GM18508 (cell line): ENCODE measurements around the gene SSH3.
"Not testable (repeated sequence)": the region's sequence is repeated elsewhere in the genome, so short reads cannot be mapped to it uniquely, and the experiment has no call there.

Experiments
- ATAC-seq: cut with Tn5 transposase; IDR thresholded peaks from one replicate; pipeline ENCODE4 v1.9.1; 2021; ENCODE audit warnings: moderate number of reproducible peaks; ENCODE audit not compliant: insufficient read depth, unreplicated experiment

Gene SSH3

GRCh38 chr11:67303132-67303834, at the start of gene SSH3:
Gene SSH3, plus strand, starts transcription at chr11:67303530. Its CDS starts 96 bp downstream, at chr11:67303626.
- no peak for ATAC-seq

GRCh38 chr11:67253872-67254624, 49.3 kb upstream of the SSH3 start:
- ATAC-seq = no peak

GRCh38 chr11:67254798-67255197, 48.5 kb upstream of the SSH3 start:
- no peak for ATAC-seq

DNA sequence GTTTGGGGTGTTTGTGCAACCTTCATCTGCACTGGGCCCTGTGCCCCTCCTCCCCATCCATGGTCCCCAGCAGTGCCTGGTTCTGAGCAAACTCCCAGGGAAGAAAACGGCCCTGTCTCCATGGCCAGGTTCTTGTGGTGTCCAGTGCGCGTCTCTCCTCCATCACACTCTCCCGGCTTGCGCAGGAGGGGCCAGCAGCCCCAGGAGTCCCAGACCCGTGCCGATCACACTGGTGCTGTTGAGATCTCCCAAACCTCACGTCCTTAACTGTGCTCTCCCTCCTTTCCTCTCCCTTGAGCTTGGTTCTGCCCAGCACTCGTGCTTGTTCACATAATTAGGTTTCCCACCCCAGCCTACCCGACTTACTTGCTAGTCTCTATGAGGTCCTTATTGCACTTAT, 48.0 kb upstream of the SSH3 start:
- ATAC-seq = no peak

DNA sequence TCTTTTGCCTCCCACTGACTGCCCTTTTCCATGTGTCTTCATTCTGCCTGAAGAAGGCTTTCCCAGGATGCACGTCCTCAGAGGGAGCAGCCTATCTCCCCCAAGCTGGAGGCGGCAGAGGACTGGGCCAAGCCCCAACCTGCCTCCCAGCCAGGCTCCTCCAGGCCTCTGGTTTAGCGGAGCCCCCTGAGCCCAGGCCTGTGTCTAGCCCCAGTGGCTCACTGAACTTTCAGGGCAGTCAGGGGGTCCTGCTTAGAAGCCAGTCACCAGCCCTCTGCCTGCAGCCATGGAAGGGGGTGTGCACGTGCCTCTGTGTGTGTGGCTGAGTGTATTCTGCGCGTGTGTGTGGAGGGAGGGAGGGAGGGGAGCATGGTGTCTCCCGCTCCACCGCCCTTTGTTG, 47.5 kb upstream of the SSH3 start:
- ATAC-seq = no peak

DNA sequence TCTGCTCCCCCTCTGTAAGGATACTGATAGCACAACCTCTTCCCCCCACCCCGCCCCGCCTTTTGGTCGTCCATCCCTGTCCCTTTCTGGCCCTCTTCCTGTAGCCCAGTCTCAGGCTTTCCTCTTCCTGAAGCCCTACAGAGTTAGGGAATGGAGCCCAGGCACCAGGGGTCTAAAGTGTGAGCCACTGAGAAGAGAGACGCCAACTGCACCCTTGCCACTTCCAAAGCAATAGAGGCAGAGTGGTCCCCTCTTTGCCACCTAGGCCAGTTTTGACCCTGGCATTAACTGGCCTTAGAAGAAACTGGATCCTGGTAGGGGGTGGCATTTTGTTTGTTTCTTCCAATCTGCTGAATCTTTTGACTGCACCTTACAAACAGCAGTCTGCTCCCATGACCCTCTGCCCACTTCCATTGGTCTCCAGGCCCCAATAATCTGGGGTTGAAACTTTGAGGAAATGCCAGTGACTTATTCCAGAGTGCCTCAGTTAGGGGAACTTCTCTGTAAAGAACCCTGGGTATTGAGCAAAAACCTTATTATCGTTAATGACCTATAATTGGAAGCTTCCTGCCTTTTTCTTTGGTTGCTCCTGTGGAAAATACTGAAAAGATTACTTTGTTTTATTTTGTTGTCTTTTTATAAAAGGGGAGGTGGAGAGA, 46.7 kb upstream of the SSH3 start:
- no peak for ATAC-seq

GRCh38 chr11:67260406-67260805, 42.9 kb upstream of the SSH3 start:
- ATAC-seq = no peak

DNA sequence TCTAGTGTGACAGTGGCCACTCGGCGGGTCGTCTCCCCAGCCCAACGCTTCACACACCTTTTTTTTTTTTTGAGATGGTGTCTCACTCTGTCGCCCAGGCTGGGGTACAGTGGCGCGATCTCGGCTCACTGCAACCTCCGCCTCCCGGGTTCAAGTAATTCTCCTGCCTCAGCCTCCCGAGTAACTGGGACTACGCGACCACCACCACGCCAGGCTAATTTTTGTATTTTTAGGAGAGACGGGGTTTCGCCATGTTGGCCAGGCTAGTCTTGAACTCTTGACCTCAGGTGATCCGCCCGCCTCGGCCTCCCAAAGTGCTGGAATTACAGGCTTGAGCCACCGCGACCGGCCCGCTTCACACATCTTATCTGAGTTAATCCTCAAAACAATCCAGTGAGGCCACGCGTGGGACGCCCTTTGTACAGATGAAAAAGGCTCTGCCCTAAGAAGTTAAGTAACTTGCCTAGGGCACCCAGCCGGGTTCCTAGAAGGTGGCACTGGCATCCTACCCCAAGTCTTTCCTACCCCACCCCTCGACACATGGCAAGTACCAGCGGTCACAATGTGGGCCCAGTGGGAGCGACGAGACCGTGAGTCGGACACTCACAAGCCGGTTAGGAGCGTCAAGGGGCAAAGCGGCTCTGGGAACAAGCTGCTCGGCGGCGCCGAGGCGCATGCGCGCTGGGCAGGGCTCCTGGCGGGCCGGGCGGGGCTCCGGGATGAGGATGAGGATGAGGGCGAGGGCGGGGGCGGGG, 42.3 kb upstream of the SSH3 start:
- not testable (repeated sequence) for ATAC-seq

DNA sequence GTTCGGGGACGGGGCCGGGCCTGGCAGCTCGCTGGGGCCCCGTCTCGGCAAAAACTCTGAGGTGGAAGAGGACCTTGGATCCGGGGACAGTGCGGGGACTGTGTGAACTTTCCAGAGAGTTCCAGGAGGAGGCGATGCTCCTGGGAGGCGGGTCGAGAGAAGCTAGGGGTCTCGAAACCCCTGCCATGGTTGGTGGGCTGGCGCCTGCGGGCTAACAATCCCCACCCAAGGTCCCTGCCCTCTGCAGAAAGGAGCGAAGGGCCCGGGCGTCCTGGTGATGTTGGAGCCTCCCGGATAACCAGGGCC, 41.7 kb upstream of the SSH3 start:
- no peak for ATAC-seq

DNA sequence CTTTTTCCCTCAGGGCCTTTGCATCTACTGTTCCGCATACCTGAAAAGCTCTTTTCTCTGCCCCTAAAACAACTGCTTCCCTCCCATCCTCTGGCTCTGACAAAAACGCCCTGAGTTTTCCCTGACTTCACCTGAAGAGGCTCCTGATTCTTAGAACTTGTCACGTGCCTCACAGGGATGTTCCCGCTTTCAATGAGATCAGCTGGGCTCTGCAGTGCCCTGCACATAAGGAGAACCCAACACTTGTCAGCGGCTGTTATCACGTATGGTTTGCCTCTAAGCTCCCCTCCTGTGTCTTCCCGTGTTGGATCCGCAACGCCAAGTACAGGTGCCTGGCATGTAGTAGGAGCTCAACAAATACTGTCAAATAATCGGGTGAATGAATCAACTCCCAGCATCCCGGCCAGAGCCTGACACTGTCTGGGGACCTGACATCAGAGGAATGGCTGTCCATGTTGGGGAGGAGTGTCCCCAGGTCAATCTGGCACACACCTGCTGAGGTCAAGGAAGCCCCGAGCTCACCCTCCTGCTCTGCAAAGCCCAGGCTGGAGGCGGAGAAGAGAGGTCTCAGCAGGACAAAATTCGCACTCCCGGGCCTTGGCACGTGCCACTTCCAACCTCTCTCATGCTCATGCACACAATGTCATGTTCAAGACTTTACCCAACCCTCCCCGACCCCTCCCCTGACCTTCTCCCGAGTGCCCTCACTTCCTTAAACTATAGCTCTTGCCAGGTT, 41.2 kb upstream of the SSH3 start:
- ATAC-seq = no peak

DNA sequence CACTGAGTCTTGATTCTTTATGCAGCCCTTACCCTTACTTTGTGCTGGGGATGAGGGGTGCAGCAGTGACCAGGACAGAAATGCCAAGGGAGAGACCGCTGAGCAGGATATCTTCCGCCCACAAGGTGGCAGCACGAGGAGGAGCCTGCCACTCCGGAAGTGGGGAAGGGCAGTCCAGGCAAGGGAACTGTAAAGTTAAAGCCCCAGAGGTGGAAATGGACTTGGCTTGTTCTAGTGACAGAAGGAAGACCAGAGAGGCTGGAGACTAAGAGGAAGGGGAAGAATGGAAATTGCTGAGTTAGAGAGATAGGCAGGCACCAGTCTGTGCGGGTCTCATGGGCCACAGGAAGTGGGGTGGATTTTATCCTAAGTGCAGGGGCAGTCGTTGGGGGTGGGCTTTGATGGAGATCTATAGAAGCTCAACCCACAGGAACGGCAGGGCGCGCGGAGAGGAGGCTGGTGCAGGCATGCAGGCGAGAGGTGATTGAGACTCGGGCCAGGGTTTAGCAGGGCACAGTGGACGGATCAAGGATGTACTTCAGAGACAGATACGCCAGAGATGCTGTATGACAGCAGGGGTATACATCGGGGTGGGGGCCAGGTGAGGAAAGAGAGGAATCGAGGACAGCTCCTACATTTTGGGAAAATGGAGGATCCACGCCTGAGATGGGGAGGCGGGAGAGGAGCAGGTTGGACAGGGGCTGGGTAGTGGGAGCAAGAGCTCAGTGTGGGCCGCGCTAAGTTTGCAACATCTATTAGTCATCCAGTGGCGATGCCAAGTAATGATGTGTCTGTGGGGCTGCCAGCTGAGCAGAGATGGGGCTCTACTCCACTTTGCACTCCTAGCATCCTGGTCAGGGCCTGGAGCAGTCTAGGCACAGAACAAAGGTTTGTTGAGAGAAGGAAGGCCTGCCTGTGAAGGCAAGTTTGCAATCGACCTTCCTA, 40.3 kb upstream of the SSH3 start:
- no peak for ATAC-seq

DNA sequence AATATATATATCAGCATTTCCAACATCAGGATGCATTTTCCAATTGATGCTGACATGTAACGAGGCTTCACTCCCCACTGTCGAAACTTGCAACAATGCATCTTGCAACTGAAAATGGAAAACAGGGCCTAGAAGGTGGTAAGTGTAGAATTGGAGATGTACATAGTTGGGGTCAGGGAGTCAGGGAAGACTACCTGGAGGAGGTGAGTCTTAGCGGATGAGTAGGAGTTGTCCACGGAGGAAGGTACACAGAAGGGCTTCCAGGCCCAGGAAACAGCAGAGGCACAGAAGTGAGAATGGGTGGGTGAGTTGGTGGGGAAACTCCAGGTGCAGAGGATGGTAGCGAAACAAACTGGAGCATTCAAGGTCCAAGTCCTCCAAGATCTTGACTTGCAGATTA, 39.1 kb upstream of the SSH3 start:
- no peak for ATAC-seq

GRCh38 chr11:67264877-67265632, 38.3 kb upstream of the SSH3 start:
- ATAC-seq = no peak

GRCh38 chr11:67265633-67266448, 37.5 kb upstream of the SSH3 start:
- ATAC-seq = no peak

GRCh38 chr11:67266449-67267187, 36.7 kb upstream of the SSH3 start, which contains the start of gene GRK2:
Gene GRK2, plus strand, starts transcription at chr11:67266473. Its CDS starts 227 bp downstream, at chr11:67266700.
- ATAC-seq = no peak

DNA sequence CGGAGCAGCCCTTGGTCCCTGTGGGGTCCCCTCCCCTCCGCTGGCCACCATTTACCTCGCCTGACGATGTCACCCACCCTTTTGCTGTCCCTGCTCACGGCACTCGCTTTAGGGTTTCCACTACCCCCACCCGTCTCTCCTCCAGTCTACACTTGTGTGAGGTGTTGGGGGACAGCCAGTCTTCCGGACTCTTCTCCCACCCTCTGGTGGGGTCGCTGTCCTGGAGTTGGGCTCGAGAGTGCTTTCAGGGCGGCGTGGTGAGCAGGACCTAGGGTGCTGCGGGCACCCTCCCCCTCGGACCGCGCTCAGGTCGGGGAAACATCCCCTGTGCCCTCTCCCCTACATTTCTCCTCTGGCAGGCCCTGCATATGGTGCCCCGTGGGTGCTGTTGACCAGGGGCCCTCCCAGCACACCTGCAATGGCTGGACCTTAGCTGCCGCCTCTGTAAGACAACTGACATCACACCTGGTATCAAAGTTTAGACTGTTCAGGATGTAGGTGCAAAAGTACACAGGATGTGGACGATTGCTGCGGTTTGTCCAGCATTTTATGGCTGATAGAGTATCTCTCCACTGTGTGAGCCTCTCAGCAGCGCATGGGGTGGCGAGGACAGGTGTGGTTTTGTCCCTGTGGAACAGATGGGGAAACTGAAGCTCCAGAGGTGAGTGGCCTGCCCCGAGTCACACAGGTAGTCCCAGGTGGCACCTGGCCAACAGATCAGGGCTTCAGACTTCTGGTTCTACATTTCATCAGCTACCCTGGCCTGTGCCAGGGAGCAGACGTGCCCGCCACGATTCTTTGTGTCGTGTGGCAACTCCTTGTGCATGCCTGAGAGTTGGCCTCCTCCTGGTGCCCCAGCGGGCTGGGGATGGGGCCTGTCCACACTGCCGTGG, 35.9 kb upstream of the SSH3 start:
- ATAC-seq = no peak
